Liver (tissue), 9 donors: Measurements from ENCODE around the gene BST1. TPM values are rescaled to one million over a fixed set of nuclear protein-coding genes. Genes with fewer than 3 reads are reported as not detected.

ENCODE experiments used
- DNase-seq: peaks from one replicate; pipeline ENCODE4 v3.0.0-alpha.2; 2017; ENCODE audit warnings: low spot score
- H3K27ac ChIP-seq, 2 donors: one replicate each; pipeline ENCODE4 v1.7.0; 2013; ENCODE audit warnings: inconsistent platforms in 2 of 2, low read length in 2 of 2, control low read depth in 1 of 2, low read depth in 1 of 2, mild to moderate bottlenecking in 1 of 2
- H3K27me3 ChIP-seq, 4 donors: one replicate each; pipeline versions ENCODE4 v1.6.1 to v1.7.0; 2013; ENCODE audit warnings: low read length in 3 of 4, inconsistent platforms in 1 of 4, mild to moderate bottlenecking in 1 of 4, moderate library complexity in 1 of 4; ENCODE audit not compliant: control insufficient read depth in 4 of 4, insufficient read depth in 4 of 4
- H3K36me3 ChIP-seq, 4 donors: one replicate each; pipeline versions ENCODE4 v1.6.1 to v1.7.0; 2013; ENCODE audit warnings: low read length in 3 of 4, mild to moderate bottlenecking in 3 of 4, low read depth in 1 of 4, moderate library complexity in 1 of 4; ENCODE audit not compliant: control insufficient read depth in 4 of 4, insufficient read depth in 3 of 4
- H3K4me1 ChIP-seq, 4 donors: one replicate each; pipeline versions ENCODE4 v1.6.1 to v1.7.0; 2013; ENCODE audit warnings: low read length in 3 of 4, mild to moderate bottlenecking in 3 of 4, moderate library complexity in 1 of 4; ENCODE audit not compliant: control insufficient read depth in 4 of 4, insufficient read depth in 4 of 4
- H3K4me3 ChIP-seq, 3 donors: one replicate each; pipeline versions ENCODE4 v1.6.1 to v1.7.0; 2013; ENCODE audit warnings: low read length in 3 of 3, control low read depth in 1 of 3, low read depth in 1 of 3, mild to moderate bottlenecking in 1 of 3
- H3K9ac ChIP-seq, 2 donors: one replicate each; pipeline ENCODE4 v1.7.0; 2013; ENCODE audit warnings: low read length in 2 of 2, mild to moderate bottlenecking in 2 of 2, moderate library complexity in 2 of 2, control low read depth in 1 of 2, low read depth in 1 of 2
- H3K9me3 ChIP-seq, 4 donors: one replicate each; pipeline versions ENCODE4 v1.6.1 to v1.7.0; 2013; ENCODE audit warnings: low read length in 3 of 4; ENCODE audit not compliant: control insufficient read depth in 4 of 4
- EGR1 ChIP-seq, 2 donors: IDR thresholded peaks; 2 replicates each; pipeline ENCODE4 v1.6.1; 2016 to 2018; ENCODE audit warnings: antibody characterized with exemption in 2 of 2, low read depth in 2 of 2
- FOXA1 ChIP-seq: IDR thresholded peaks from 2 replicates; pipeline ENCODE4 v1.6.1; 2016; ENCODE audit warnings: antibody characterized with exemption
- FOXA2 ChIP-seq: IDR thresholded peaks from 2 replicates; pipeline ENCODE4 v1.6.1; 2016; ENCODE audit warnings: antibody characterized with exemption
- GABPA ChIP-seq, 2 donors: IDR thresholded peaks in 1 of 2; conservative IDR thresholded peaks in 1 of 2; 2 replicates each; pipeline ENCODE4 v1.6.1; 2016; ENCODE audit warnings: antibody characterized with exemption in 2 of 2, mild to moderate bottlenecking in 1 of 2, moderate library complexity in 1 of 2
- JUND ChIP-seq, 2 donors: IDR thresholded peaks; 2 replicates each; pipeline ENCODE4 v1.6.1; 2016; ENCODE audit warnings: antibody characterized with exemption in 2 of 2
- NR2F2 ChIP-seq: IDR thresholded peaks from 2 replicates; pipeline ENCODE4 v1.6.1; 2016; ENCODE audit warnings: antibody characterized with exemption
- RAD21 ChIP-seq, 2 donors: IDR thresholded peaks; 2 replicates each; pipeline ENCODE4 v1.6.1; 2016; ENCODE audit warnings: antibody characterized with exemption in 2 of 2, mild to moderate bottlenecking in 2 of 2
- SP1 ChIP-seq: IDR thresholded peaks from 2 replicates; pipeline ENCODE4 v1.6.1; 2018; ENCODE audit warnings: antibody characterized with exemption, mild to moderate bottlenecking
- TAF1 ChIP-seq: conservative IDR thresholded peaks from 2 replicates; pipeline ENCODE4 v1.6.1; 2016; ENCODE audit warnings: antibody characterized with exemption, mild to moderate bottlenecking
- YY1 ChIP-seq: IDR thresholded peaks from 2 replicates; pipeline ENCODE4 v1.6.1; 2016; ENCODE audit warnings: antibody characterized with exemption, mild to moderate bottlenecking
- WGBS: extraction: QIAGEN DNeasy Blood & Tissue Kit; methylation state at CpG from one replicate; pipeline ENCODE4 v1.1.7; 2013; 5-methylcytosine and 5-hydroxymethylcytosine counted together
- polyA plus RNA-seq, 2 donors: library from polyadenylated mRNA; stranded (reverse) in 1 of 2; unstranded in 1 of 2; fragments of 200-250 nt in 1 of 2; fragments of >200 nt in 1 of 2; fragmentation: Nextera tagmentation in 1 of 2; extraction: Ambion mirVana in 1 of 2; gene quantifications; one replicate each; pipeline versions ENCODE4 v1.2.1 to v1.2.3, GENCODE V29; 2013 to 2015
- total RNA-seq, 2 donors: library from RNA; depleted of rRNA; stranded (reverse); fragments of >200 nt; gene quantifications; one replicate each; pipeline ENCODE4 v1.2.3, GENCODE V29; 2014
- TF ChIP-seq, protein P1 (sequence below): IDR thresholded peaks from 2 replicates; pipeline ENCODE4 v1.6.1; 2016; ENCODE audit warnings: antibody characterized with exemption
- TF ChIP-seq, protein P2 (sequence below): IDR thresholded peaks from 2 replicates; pipeline ENCODE4 v1.6.1; 2016; ENCODE audit warnings: antibody characterized with exemption, mild to moderate bottlenecking
- TF ChIP-seq, protein P3 (sequence below): IDR thresholded peaks from 2 replicates; pipeline ENCODE4 v1.6.1; 2016; ENCODE audit warnings: antibody characterized with exemption
- donor health status: healthy.
- donor health status: healthy.
- donor health status: healthy.
- donor health status: healthy.
- donor health status: healthy.

The BST1 gene
- total and polyA plus RNA-seq, 4 donors = 3.7 to 13.2 (median 9.9) TPM

DNA sequence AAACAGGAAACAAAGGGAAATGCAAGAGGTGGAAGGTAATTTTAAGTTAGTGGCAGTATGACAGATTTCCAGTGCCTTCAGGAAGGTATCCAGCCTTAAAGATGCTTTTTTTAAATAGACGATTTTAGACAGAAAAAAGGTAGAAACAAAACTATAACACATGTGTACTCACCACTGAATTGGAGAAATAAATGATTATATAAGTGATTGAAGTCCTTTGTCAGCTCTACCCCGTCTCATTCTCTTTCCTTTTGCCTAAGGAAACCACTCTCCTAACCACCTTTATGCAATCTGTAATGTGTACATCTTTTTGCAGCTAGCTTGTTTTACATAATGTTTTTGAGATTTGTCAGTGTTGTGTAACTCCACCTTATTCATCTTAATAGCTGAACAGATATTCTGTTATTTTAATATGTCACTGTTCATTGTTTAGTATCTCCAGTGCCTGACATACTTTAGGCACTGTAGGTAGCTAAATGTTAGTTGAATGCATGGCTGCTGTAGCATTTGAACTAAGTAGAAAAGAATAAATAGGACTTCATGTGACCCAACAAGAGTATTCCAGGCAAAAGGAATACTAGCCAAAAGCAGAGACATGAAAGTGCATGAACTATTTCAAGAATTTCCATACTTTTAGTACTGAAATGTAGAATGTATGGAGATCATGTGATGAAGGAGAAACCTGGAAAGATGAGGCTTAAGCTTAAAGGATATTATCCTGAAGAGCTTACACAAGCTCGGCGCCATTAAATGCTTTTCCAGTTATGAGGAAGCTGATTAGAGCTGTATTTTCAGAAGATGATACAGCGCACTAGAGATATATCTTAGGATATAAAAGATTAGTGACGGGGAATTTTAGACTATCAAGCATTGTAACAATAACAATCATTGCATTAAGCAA is 20.4 kb upstream of the BST1 start:
- Histone ChIP-seq H3K27ac (peak overlapping the region; percentile 89 to 96), H3K4me3 (peak overlapping the region; percentile 50 to 88 (median 86)), H3K36me3 (peaks cover 0 to 16% (median 7%) of the 10 kb centered on the region in 4 donors), H3K9ac (peak overlapping the region; percentile 84 to 96), H3K4me1 (peaks cover 4 to 15% (median 14%) of the 10 kb centered on the region in 4 donors), H3K27me3 (no peaks in the 10 kb centered on the region), H3K9me3 (no peaks in the 10 kb centered on the region)
- TF ChIP-seq FOXA1 = no peak
- no peak for TF ChIP-seq GABPA (IDR thresholded peaks at IDR 0.05 in 1 of 2, conservative IDR thresholded peaks at IDR 0.05 in 1 of 2)
- no peak for TF ChIP-seq SP1
- TF ChIP-seq, protein P1, sequence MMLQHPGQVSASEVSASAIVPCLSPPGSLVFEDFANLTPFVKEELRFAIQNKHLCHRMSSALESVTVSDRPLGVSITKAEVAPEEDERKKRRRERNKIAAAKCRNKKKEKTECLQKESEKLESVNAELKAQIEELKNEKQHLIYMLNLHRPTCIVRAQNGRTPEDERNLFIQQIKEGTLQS = no peak
- TF ChIP-seq YY1 = peak; percentile 33
- TF ChIP-seq, protein P2, sequence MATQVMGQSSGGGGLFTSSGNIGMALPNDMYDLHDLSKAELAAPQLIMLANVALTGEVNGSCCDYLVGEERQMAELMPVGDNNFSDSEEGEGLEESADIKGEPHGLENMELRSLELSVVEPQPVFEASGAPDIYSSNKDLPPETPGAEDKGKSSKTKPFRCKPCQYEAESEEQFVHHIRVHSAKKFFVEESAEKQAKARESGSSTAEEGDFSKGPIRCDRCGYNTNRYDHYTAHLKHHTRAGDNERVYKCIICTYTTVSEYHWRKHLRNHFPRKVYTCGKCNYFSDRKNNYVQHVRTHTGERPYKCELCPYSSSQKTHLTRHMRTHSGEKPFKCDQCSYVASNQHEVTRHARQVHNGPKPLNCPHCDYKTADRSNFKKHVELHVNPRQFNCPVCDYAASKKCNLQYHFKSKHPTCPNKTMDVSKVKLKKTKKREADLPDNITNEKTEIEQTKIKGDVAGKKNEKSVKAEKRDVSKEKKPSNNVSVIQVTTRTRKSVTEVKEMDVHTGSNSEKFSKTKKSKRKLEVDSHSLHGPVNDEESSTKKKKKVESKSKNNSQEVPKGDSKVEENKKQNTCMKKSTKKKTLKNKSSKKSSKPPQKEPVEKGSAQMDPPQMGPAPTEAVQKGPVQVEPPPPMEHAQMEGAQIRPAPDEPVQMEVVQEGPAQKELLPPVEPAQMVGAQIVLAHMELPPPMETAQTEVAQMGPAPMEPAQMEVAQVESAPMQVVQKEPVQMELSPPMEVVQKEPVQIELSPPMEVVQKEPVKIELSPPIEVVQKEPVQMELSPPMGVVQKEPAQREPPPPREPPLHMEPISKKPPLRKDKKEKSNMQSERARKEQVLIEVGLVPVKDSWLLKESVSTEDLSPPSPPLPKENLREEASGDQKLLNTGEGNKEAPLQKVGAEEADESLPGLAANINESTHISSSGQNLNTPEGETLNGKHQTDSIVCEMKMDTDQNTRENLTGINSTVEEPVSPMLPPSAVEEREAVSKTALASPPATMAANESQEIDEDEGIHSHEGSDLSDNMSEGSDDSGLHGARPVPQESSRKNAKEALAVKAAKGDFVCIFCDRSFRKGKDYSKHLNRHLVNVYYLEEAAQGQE = no peak
- no peak for TF ChIP-seq JUND (IDR thresholded peaks at IDR 0.05)
- no peak for DNase-seq
- 39% methylated on average over 6 of the region's 6 CpGs for WGBS

DNA sequence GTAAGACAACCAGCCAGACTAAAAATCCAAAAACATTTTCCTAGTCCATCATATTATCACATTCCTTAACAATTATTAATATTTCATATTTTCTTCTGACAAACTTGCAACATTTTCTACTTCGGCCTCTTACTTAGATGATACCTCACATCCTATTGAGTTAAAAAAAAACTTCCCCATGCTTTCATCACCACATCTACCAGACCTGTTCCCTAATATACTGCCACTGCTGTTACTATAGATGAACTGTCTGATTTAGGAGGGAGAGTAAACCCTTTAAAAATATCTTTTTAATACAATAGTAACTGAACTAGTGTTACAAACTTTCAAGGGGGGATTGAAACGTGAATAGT is 19.7 kb upstream of the BST1 start:
- no peak overlapping the region for H3K9ac ChIP-seq
- no peaks in the 10 kb centered on the region for H3K27me3 ChIP-seq
- WGBS = 87% methylated on average over 2 of the region's 2 CpGs
- H3K36me3 ChIP-seq = peaks cover 0 to 18% (median 7%) of the 10 kb centered on the region in 4 donors
- no peak overlapping the region for H3K27ac ChIP-seq
- no peaks in the 10 kb centered on the region for H3K9me3 ChIP-seq
- TF ChIP-seq FOXA2 (no peak), RAD21 (IDR thresholded peaks at IDR 0.05) (no peak), JUND (IDR thresholded peaks at IDR 0.05) (no peak)
- H3K4me3 ChIP-seq = peak overlapping the region in 1 of 3 donors; percentile 50
- H3K4me1 ChIP-seq = peaks cover 4 to 15% (median 13%) of the 10 kb centered on the region in 4 donors
- DNase-seq = no peak

DNA sequence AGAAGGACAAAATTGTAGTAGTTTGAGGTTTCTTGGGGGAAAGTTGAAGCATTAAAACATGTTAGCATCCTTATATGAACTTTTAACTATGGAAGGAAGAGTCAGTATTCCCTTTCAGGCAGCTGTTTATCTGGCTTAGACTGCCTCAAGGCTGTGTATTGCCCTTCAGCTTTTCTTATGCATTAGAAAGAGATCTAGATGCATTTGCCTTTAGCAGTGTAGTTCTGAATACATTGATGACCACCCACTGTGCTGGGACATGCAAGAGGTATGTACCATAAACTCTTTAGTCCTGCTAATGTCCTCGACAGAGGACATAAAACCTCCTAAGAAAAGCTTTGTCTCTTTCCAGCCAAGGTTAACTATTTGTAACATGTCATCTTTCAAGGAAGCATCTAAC is 18.4 kb upstream of the BST1 start:
- DNase-seq = no peak
- Histone ChIP-seq H3K36me3 (peaks cover 0 to 18% (median 7%) of the 10 kb centered on the region in 4 donors), H3K9ac (no peak overlapping the region), H3K27ac (no peak overlapping the region), H3K4me3 (no peak overlapping the region), H3K9me3 (no peaks in the 10 kb centered on the region), H3K27me3 (no peaks in the 10 kb centered on the region), H3K4me1 (peaks cover 4 to 15% (median 13%) of the 10 kb centered on the region in 4 donors)
- WGBS = 98% methylated on average over 1 of the region's 1 CpG
- TF ChIP-seq FOXA2 (no peak), RAD21 (IDR thresholded peaks at IDR 0.05) (no peak), FOXA1 (no peak), JUND (IDR thresholded peaks at IDR 0.05) (no peak), NR2F2 (no peak), GABPA (IDR thresholded peaks at IDR 0.05 in 1 of 2, conservative IDR thresholded peaks at IDR 0.05 in 1 of 2) (no peak), EGR1 (IDR thresholded peaks at IDR 0.05; ENCODE audit: low read depth in 2 of 2) (no peak), YY1 (no peak), TAF1 (no peak)
- TF ChIP-seq, protein P2 = no peak
- TF ChIP-seq, protein P3, sequence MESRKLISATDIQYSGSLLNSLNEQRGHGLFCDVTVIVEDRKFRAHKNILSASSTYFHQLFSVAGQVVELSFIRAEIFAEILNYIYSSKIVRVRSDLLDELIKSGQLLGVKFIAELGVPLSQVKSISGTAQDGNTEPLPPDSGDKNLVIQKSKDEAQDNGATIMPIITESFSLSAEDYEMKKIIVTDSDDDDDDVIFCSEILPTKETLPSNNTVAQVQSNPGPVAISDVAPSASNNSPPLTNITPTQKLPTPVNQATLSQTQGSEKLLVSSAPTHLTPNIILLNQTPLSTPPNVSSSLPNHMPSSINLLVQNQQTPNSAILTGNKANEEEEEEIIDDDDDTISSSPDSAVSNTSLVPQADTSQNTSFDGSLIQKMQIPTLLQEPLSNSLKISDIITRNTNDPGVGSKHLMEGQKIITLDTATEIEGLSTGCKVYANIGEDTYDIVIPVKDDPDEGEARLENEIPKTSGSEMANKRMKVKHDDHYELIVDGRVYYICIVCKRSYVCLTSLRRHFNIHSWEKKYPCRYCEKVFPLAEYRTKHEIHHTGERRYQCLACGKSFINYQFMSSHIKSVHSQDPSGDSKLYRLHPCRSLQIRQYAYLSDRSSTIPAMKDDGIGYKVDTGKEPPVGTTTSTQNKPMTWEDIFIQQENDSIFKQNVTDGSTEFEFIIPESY = no peak
